Measurements from ENCODE around the gene TDRD10. TPM values are rescaled to one million over a fixed set of nuclear protein-coding genes. Genes with fewer than 3 reads are reported as not detected.

Gene TDRD10
- polyA plus RNA-seq, 3 donors: not detected

DNA sequence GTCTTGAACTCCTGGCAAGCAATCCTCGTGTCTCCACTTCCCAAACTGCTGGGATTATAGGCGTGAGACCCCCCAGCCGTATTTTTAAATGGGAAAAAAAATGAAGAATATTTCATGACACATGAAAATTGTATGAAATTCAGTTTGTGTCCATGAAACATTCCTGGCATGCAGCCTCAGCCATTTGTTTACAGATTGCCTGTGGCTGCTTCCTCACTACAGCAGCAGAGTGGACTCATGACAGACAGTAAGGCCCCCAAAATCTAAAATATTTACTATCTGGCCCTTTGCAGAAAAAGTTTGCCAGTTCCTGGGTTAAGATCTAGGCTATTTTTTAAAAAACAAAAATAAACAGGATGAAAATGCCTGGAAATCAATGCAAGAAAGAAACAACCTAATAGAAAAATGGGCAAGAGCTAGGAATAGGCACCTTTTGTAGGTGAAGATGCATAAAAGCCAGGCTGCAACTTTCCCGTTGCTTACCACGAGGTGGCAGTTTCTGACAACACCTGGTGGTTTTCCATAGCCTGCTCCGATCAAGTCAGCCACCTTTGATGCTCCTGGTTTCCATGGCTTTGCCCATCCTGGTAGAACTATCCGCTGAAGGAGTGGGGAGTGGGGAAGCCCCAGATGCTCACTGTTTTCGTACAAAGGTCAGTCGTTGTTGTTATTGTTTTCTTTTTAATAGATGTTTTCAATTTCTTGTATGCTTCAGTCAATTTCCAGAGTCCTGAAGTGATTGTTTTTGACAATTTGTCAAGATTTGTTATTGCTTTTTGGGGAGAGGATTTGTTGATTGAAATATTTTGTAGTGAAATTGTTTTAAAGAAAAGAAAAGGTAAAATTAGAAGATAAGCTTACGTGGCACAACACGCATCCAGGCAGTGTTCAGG is 32.2 kb downstream of the TDRD10 start:
- no peak overlapping the region for H3K27ac Mint-ChIP-seq
- no peak for DNase-seq
- H3K4me1 ChIP-seq (ENCODE audit: control insufficient read depth in 1 of 2, insufficient read depth in 2 of 2, low read length in 2 of 2): no peaks in the 10 kb centered on the region
- TF ChIP-seq CTCF (IDR thresholded peaks at IDR 0.05): no peak
- H3K4me3 ChIP-seq (replicated peaks in 1 of 3; ENCODE audit: low read depth in 2 of 3, low read length in 3 of 3): no peak overlapping the region
- no peak overlapping the region for H2AFZ ChIP-seq (ENCODE audit: insufficient read depth, low read depth, low read length, poor library complexity, severe bottlenecking)
- H3K27me3 ChIP-seq (ENCODE audit: control insufficient read depth in 2 of 2, insufficient read depth in 2 of 2, low read length in 2 of 2): no peaks in the 10 kb centered on the region
- no peaks in the 10 kb centered on the region for H3K79me2 ChIP-seq (ENCODE audit: insufficient read depth, low read length)
- no peak overlapping the region for H3K4me3 Mint-ChIP-seq
- no peaks in the 10 kb centered on the region for H3K4me1 Mint-ChIP-seq
- 82% methylated on average over 5 of the region's 11 CpGs for WGBS (ENCODE audit: insufficient coverage)
- H3K9ac ChIP-seq (ENCODE audit: insufficient read depth, low read length, poor library complexity, severe bottlenecking): no peak overlapping the region
- H3K27ac ChIP-seq (ENCODE audit: low read depth in 1 of 2, low read length in 2 of 2): no peak overlapping the region
- H3K36me3 ChIP-seq (replicated peaks in 1 of 2; ENCODE audit: control insufficient read depth in 1 of 2, insufficient read depth in 2 of 2, low read length in 2 of 2): no peaks in the 10 kb centered on the region
- H3K27me3 Mint-ChIP-seq (ENCODE audit: low read depth in 3 of 3): peaks cover 3 to 10% (median 6%) of the 10 kb centered on the region in 3 donors
- no peaks in the 10 kb centered on the region for H4K20me1 ChIP-seq (ENCODE audit: insufficient read depth, low read length)
- H3K9me3 ChIP-seq (replicated peaks in 1 of 2; ENCODE audit: control insufficient read depth in 1 of 2, insufficient read depth in 1 of 2, low read length in 2 of 2): no peaks in the 10 kb centered on the region
- H3K36me3 Mint-ChIP-seq: no peaks in the 10 kb centered on the region
- H3K9me3 Mint-ChIP-seq: peaks cover 3 to 9% (median 4%) of the 10 kb centered on the region in 7 donors
- no peak overlapping the region for H3K4me2 ChIP-seq (replicated peaks; ENCODE audit: extremely low read depth, low read length, poor library complexity, severe bottlenecking)
- intact Hi-C loops (cut with micrococcal nuclease): no loop called here

DNA sequence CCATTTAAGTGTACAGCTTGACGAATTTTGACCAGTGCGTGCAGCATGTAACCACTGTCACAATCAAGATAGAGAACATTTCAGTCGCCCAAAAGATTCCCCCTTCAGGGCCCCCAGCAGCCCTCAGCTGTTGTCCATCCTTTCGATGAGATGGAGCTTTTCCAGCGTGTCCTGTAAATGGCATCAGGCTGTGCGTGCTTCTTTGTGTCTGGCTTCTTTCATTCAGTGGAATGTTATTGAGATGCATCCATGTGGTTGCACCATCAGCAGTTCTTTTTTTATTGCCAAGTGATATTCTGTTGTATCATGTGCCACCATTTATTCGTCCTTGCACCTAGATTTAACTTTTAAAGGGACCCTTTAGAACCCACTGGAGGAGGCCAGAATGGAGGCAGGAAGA is 34.6 kb downstream of the TDRD10 start:
- no peak for TF ChIP-seq CTCF (IDR thresholded peaks at IDR 0.05)
- H3K4me3 Mint-ChIP-seq: no peak overlapping the region
- peaks cover 6 to 20% (median 9%) of the 10 kb centered on the region in 3 donors for H3K27me3 Mint-ChIP-seq (ENCODE audit: low read depth in 3 of 3)
- H3K4me2 ChIP-seq (replicated peaks; ENCODE audit: extremely low read depth, low read length, poor library complexity, severe bottlenecking): no peak overlapping the region
- H2AFZ ChIP-seq (ENCODE audit: insufficient read depth, low read depth, low read length, poor library complexity, severe bottlenecking): no peak overlapping the region
- no peak overlapping the region for H3K27ac Mint-ChIP-seq
- H3K36me3 Mint-ChIP-seq: no peaks in the 10 kb centered on the region
- peaks cover under 1 to 4% (median 2%) of the 10 kb centered on the region in 7 donors for H3K9me3 Mint-ChIP-seq
- H3K79me2 ChIP-seq (ENCODE audit: insufficient read depth, low read length): no peaks in the 10 kb centered on the region
- H3K27me3 ChIP-seq (ENCODE audit: control insufficient read depth in 2 of 2, insufficient read depth in 2 of 2, low read length in 2 of 2): no peaks in the 10 kb centered on the region
- no peak overlapping the region for H3K27ac ChIP-seq (ENCODE audit: low read depth in 1 of 2, low read length in 2 of 2)
- no peaks in the 10 kb centered on the region for H3K4me1 Mint-ChIP-seq
- WGBS (ENCODE audit: insufficient coverage): 100% methylated on average over 3 of the region's 7 CpGs
- H3K4me3 ChIP-seq (replicated peaks in 1 of 3; ENCODE audit: low read depth in 2 of 3, low read length in 3 of 3): no peak overlapping the region
- H3K9ac ChIP-seq (ENCODE audit: insufficient read depth, low read length, poor library complexity, severe bottlenecking): no peak overlapping the region
- H3K9me3 ChIP-seq (replicated peaks in 1 of 2; ENCODE audit: control insufficient read depth in 1 of 2, insufficient read depth in 1 of 2, low read length in 2 of 2): no peaks in the 10 kb centered on the region
- intact Hi-C loops (cut with micrococcal nuclease): no loop called here
- no peaks in the 10 kb centered on the region for H3K4me1 ChIP-seq (ENCODE audit: control insufficient read depth in 1 of 2, insufficient read depth in 2 of 2, low read length in 2 of 2)
- no peak for DNase-seq
- no peaks in the 10 kb centered on the region for H4K20me1 ChIP-seq (ENCODE audit: insufficient read depth, low read length)
- H3K36me3 ChIP-seq (replicated peaks in 1 of 2; ENCODE audit: control insufficient read depth in 1 of 2, insufficient read depth in 2 of 2, low read length in 2 of 2): no peaks in the 10 kb centered on the region
